CD4-positive, alpha-beta T cell (primary cell): Measurements from ENCODE around the gene ABHD16A. TPM values are rescaled to one million over a fixed set of nuclear protein-coding genes. Genes with fewer than 3 reads are reported as not detected.

Experiments used
- ATAC-seq: fragments of 200-7000 bp; cut with Tn5 transposase; one replicate; pipeline ENCODE4 v1.10.0; 2022; ENCODE audit warnings: mild to moderate bottlenecking; ENCODE audit not compliant: poor library complexity
- CTCF ChIA-PET: fragments of 350-600 bp; sonication (Branson Sonifier 250); formaldehyde crosslinking; loops from one replicate; lab custom pipeline; 2021; ENCODE audit warnings: antibody characterized with exemption, inconsistent platforms; lab: Charles Lee
- POLR2A ChIA-PET: fragments of 350-600 bp; sonication (Branson Sonifier 250); formaldehyde crosslinking; loops from one replicate; lab custom pipeline; 2021; ENCODE audit warnings: antibody characterized with exemption, inconsistent platforms; lab: Charles Lee
- DNase-seq, 14 experiments: peaks; one replicate each; pipeline ENCODE4 v3.0.0-alpha.2; 2013 to 2020; ENCODE audit warnings: mixed read lengths in 2 of 14
- H3K27ac ChIP-seq, 2 donors: one replicate each; pipeline versions ENCODE4 v1.5.1 to v1.7.0; 2013; ENCODE audit warnings: low read length in 2 of 2, low read depth in 1 of 2, mild to moderate bottlenecking in 1 of 2
- H3K27me3 ChIP-seq, 2 experiments: 1 replicate in 1 of 2; 2 replicates in 1 of 2; pipeline versions ENCODE4 v1.6.1 to v1.7.0; 2013; ENCODE audit warnings: low read length in 2 of 2, control low read depth in 1 of 2, mild to moderate bottlenecking in 1 of 2, moderate library complexity in 1 of 2; ENCODE audit not compliant: insufficient read depth in 2 of 2, control insufficient read depth in 1 of 2
- H3K36me3 ChIP-seq: one replicate; pipeline ENCODE4 v1.6.1; 2013; ENCODE audit warnings: low read length, control low read depth; ENCODE audit not compliant: insufficient read depth
- H3K4me1 ChIP-seq: one replicate; pipeline ENCODE4 v1.6.1; 2013; ENCODE audit warnings: low read length, control low read depth; ENCODE audit not compliant: insufficient read depth
- H3K4me3 ChIP-seq: one replicate; pipeline ENCODE4 v1.5.1; 2013; ENCODE audit warnings: mild to moderate bottlenecking, low read length, moderate library complexity
- H3K9me3 ChIP-seq, 2 experiments: 1 replicate in 1 of 2; 2 replicates in 1 of 2; pipeline versions ENCODE4 v1.6.1 to v1.7.0; 2013; ENCODE audit warnings: low read length in 2 of 2, mild to moderate bottlenecking in 2 of 2, control low read depth in 1 of 2, moderate library complexity in 1 of 2; ENCODE audit not compliant: control insufficient read depth in 1 of 2, insufficient read depth in 1 of 2
- H3K27ac Mint-ChIP-seq: one replicate; pipeline ENCODE4 v1.8.0; 2020; ENCODE audit warnings: mixed read lengths
- H3K27me3 Mint-ChIP-seq: one replicate; pipeline ENCODE4 v1.8.0; 2021; ENCODE audit warnings: mixed read lengths
- H3K36me3 Mint-ChIP-seq: one replicate; pipeline ENCODE4 v1.8.0; 2021; ENCODE audit warnings: low read depth, mixed read lengths
- H3K4me1 Mint-ChIP-seq: one replicate; pipeline ENCODE4 v1.8.0; 2021; ENCODE audit warnings: low read depth, mixed read lengths
- H3K4me3 Mint-ChIP-seq: one replicate; pipeline ENCODE4 v1.8.0; 2020; ENCODE audit warnings: mild to moderate bottlenecking, mixed read lengths
- H3K9me3 Mint-ChIP-seq: one replicate; pipeline ENCODE4 v1.8.0; 2020; ENCODE audit warnings: mixed read lengths
- CTCF ChIP-seq: fragments of 200-600 bp; IDR thresholded peaks from one replicate; pipeline ENCODE4 v1.8.0; 2022; ENCODE audit warnings: antibody characterized with exemption, mild to moderate bottlenecking
- intact Hi-C, 2 experiments: fragments of 100-400 bp; cut with DNase I in 1 of 2; cut with micrococcal nuclease in 1 of 2; formaldehyde crosslinking; loops; one replicate each; pipeline versions ENCODE4 v1.15.1 to v1.9.0; 2023 to 2025; cut with DNase I, micrococcal nuclease
- total RNA-seq, 174 experiments: library from RNA in 2 of 174; stranded (reverse) in 2 of 174; gene quantifications; one replicate each; pipeline ENCODE4 v1.2.3 and lab custom pipeline; 2021 to 2026

Gene ABHD16A
- total RNA-seq, 2 experiments from 2014 or later, result 52.3 to 59.3 TPM

DNA sequence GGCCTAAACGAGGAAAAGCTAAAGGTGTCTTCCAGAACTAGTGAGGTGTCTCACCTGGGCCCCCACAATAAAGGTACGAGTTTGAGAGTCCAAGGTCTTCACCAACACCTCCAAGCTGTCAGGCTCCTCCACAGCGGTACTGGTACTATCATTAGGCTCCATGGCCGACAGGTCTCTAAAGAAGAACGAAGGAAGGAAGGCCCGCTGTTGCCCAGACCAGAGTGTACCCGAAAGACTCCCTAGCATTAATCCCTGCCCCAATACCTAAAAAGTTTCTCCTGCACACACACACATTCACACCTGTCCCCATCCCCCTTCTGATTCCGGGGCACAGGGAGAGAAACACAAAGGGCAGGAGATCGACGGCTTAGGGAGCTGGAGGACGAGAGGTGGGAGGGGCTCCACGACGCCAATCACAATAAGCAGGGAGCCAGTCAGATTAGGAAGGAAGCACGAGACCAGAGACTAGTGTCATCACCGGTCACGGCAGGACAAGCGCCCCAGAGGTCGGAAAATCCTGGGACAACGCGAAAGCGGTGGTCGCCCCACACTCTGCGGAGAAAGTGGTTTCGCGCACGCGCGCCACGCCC, 51.4 kb downstream of the ABHD16A start:
- peak overlapping the region; percentile 63 for H3K4me3 ChIP-seq
- H3K9me3 ChIP-seq, result no peaks in the 10 kb centered on the region
- Mint-ChIP-seq H3K4me3 (peak overlapping the region; percentile 97), H3K9me3 (no peaks in the 10 kb centered on the region), H3K27me3 (no peaks in the 10 kb centered on the region), H3K36me3 (peaks cover 58% of the 10 kb centered on the region), H3K4me1 (peaks cover 55% of the 10 kb centered on the region), H3K27ac (peak overlapping the region; percentile 98)
- DNase-seq (peak in 2 of 14 experiments; percentile 13 to 80), ATAC-seq (peak; percentile 24)
- H3K36me3 ChIP-seq, result peaks cover 34% of the 10 kb centered on the region
- CTCF ChIA-PET, result interaction anchor here (0.9 to 2.9 kb wide), 6 partner anchors 9 to 237 kb away, joined by 3 to 9 read pairs (median 4); partner anchors contain the start of gene C6orf47
- TF ChIP-seq CTCF, result no peak
- POLR2A ChIA-PET, result interaction anchor here (0.6 to 5.1 kb wide), 40 partner anchors 11 to 1666 kb away, joined by 3 to 250 read pairs (median 6); partner anchors contain the start of genes ABHD16A, ATF6B, C6orf47 and CSNK2B
- intact Hi-C loops, result loop anchor here (1.0 to 5.0 kb wide), 7 partner anchors 9 to 211 kb away; partner anchors contain the start of genes C6orf47 (in 2 of the 2), PRRC2A (in 2 of the 2), ABHD16A (in 1 of the 2) and ATP6V1G2 (in 1 of the 2)
- H3K27me3 ChIP-seq, result no peaks in the 10 kb centered on the region
- H3K27ac ChIP-seq, result peak overlapping the region; percentile 99
- H3K4me1 ChIP-seq, result peaks cover 35% of the 10 kb centered on the region

GRCh38 chr6:31645325-31645724, 57.8 kb downstream of the ABHD16A start:
- peaks cover 88% of the 10 kb centered on the region for H3K36me3 Mint-ChIP-seq
- TF ChIP-seq CTCF, result no peak
- ChIA-PET POLR2A (interaction anchor here (1.1 kb wide), 1 partner anchor 46 kb away, joined by 4 read pairs; no protein-coding TSS in a partner anchor), CTCF (no interaction called here)
- no peaks in the 10 kb centered on the region for H3K9me3 ChIP-seq
- H3K27me3 ChIP-seq, result no peaks in the 10 kb centered on the region
- H3K27ac Mint-ChIP-seq, result peak overlapping the region; percentile 42
- intact Hi-C loops, result no loop called here
- peaks cover 7% of the 10 kb centered on the region for H3K4me1 ChIP-seq
- no peak for ATAC-seq
- H3K9me3 Mint-ChIP-seq, result no peaks in the 10 kb centered on the region
- no peak for DNase-seq
- no peak overlapping the region for H3K27ac ChIP-seq
- no peak overlapping the region for H3K4me3 ChIP-seq
- H3K36me3 ChIP-seq, result peaks cover 89% of the 10 kb centered on the region
- no peak overlapping the region for H3K4me3 Mint-ChIP-seq
- H3K27me3 Mint-ChIP-seq, result no peaks in the 10 kb centered on the region
- peaks cover 20% of the 10 kb centered on the region for H3K4me1 Mint-ChIP-seq

GRCh38 chr6:31643818-31644454, 59.2 kb downstream of the ABHD16A start:
- intact Hi-C loops, result no loop called here
- H3K4me3 Mint-ChIP-seq, result no peak overlapping the region
- H3K27me3 Mint-ChIP-seq, result no peaks in the 10 kb centered on the region
- peaks cover 92% of the 10 kb centered on the region for H3K36me3 Mint-ChIP-seq
- Histone ChIP-seq H3K4me3 (no peak overlapping the region), H3K9me3 (no peaks in the 10 kb centered on the region), H3K27me3 (no peaks in the 10 kb centered on the region), H3K36me3 (peaks cover 95% of the 10 kb centered on the region), H3K4me1 (no peaks in the 10 kb centered on the region), H3K27ac (no peak overlapping the region)
- H3K9me3 Mint-ChIP-seq, result no peaks in the 10 kb centered on the region
- ATAC-seq (no peak), DNase-seq (no peak)
- no peak for TF ChIP-seq CTCF
- ChIA-PET CTCF (no interaction called here), POLR2A (interaction anchor here (0.9 kb wide), 1 partner anchor 220 kb away, joined by 3 read pairs; no protein-coding TSS in a partner anchor)
- peaks cover 11% of the 10 kb centered on the region for H3K4me1 Mint-ChIP-seq
- H3K27ac Mint-ChIP-seq, result no peak overlapping the region
